Medulla oblongata (tissue), 1 donor: Measurements from ENCODE around the gene TBC1D22A.

Experiments
- DNase-seq: peaks from one replicate; pipeline ENCODE4 v3.0.0-alpha.2; 2015; ENCODE audit errors: extremely low spot score

TBC1D22A gene

DNA sequence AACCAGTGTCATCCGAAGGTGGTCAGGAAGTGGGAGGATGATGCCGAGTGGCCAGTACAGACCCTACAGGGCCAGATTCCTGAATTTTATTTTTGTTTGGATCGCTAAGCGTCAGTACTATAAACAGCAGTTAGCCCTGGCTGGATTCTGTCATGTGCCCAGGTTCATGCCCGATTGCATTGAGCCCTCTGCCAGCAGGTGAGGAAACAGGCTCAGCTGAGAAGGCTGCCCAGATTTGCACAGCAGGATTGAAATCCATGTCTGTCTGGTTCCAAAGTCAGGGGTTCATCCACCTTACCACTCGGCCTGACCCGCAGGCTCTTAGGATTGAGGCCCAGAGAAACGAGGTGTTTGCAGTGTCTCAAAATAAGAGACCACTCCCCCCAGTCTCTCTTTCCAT is 9.1 kb upstream of the TBC1D22A start:
- no peak for DNase-seq

DNA sequence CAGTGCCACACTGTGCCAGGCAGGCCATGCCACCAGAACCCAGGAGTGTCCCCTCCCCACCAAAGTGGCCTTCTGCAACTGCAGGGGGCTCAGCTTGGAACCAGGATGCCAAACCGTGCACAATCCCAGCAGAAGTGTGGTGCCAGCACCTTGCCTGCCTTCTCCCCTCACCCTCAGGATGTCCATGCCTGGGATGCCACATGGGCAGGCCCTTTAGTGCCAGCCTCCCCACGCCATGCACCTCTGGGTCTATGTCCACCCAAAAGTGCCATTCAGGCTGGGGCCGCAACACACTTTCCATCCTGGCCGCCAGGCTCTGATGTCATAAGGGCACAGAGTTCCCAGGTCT is 8.7 kb upstream of the TBC1D22A start:
- no peak for DNase-seq

DNA sequence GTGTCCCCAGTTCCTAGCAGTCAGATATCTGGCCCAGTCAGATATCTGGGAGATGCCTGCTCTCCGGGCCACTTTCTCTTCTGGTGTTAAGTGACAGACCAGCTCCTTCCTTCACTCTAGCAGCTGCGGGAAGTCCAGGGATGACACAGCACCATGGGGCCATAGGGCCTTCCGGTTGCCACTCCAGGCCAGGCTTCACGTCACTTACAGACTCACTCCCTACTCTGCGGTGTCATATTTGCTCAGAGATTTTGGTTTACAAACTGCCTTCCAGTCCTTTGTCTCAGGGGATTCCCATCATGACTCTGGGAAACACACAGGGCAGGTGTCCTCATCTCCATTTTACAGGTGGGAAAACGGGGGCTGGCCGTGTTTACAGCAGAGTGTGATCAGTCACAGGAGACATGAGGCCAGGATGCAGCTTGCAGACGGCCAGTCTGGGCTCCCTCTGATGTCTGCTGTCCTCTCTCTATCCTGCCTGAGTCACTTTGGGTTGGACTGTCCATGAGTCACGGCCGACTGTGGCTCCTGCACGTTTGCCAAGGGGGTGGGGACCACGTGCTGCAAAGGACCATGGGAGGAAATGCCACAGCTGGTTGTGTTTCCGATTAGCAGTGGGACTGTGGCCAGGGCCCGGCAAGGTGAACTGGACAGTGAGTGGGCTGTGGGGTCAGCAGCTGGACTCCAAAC is 8.2 kb upstream of the TBC1D22A start:
- no peak for DNase-seq

DNA sequence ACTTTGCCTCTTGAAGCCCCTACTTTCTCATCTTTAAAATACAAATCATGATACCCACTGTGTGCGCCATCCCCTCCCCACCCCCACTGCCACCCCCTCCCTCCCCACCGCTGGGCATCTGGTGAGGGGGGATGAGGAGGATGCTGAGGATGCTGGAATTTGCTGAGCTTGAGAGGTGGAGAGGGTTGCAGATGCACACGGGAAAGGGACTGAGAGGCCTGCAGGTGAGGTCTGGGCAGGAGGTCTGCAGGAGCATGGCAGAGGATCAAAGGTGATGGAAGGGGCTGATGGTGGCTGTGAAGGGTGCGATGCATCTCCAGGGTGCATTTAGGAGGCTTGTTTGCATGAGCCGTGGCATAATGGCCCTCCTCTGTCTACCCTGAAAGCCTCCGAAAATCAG is 7.6 kb upstream of the TBC1D22A start:
- DNase-seq: no peak

DNA sequence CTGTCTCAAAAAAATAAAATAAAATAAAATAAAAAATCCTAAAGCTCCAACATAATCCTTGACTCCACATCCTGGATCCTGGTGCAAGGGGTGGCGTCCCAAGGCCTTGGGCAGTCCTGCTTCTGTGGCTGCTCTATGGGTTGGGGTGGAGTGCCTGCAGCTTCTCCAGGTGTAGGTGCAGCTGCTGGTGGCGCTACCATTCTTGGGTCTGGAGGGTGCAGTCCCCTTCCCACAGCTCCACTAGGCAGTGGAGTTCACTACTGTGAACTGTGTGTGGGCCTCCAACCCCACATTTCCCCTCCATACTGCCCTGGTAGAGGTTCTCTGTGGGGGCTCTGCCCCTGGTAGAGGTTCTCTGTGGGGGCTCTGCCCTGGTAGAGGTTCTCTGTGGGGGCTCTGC is 6.9 kb upstream of the TBC1D22A start:
- no peak for DNase-seq

DNA sequence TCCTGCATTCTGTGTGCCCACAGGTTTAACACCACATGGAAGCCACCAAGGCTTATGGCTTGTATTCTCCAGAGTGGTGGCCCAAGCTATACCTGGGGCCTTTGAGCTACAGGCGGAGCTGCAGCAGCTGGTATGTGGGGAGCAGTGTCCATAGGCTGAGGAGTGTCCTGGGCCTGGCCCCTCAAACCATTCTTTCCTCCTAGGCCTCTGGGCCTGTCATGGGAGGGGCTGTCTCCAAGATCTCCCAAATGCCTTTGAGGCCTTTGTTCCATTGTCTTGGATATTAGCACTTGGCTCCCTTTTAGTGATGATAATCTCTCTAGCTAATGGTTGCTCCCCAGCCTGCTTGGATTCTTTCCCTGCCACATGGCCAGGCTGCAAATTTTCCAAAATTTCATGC is 6.4 kb upstream of the TBC1D22A start:
- no peak for DNase-seq

DNA sequence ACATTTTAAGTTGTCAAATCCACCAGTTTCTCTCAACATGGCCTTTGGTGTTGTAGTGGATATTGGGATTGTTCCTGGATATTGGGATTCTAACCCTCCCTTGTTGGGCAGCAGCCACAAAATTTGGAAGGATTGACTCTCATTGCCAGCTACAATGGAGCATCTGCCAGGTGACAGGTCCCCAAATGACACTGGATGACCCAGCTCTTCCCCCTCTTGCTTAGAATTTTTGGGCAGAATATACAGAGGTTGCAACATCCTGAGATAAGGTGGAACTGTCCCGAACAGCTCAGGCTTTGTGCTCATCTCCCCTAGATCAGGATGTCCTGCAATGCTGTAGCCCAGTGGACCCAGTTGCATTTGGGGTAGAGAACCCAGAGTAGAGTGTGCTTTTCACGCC is 5.3 kb upstream of the TBC1D22A start:
- no peak for DNase-seq

DNA sequence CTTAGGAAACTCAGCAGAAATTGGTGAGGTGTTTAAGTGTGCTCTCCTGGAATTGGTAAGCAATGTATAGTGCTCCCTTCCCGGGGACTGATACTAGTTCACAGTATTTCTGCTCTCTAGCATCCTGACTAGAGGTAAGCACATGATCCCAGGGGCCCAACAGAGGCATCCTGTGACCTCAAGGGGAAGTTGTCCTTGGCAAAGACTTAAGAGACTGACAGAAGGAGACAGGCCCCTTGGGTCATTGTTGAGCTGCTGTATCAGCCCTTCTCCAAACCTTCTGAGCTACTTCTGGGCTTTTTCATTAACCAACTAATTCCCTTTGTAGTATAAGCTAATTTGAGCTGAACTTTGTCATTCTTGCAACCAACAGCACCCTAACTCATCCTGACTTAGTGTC is 4.3 kb upstream of the TBC1D22A start:
- peak; percentile 58 for DNase-seq

DNA sequence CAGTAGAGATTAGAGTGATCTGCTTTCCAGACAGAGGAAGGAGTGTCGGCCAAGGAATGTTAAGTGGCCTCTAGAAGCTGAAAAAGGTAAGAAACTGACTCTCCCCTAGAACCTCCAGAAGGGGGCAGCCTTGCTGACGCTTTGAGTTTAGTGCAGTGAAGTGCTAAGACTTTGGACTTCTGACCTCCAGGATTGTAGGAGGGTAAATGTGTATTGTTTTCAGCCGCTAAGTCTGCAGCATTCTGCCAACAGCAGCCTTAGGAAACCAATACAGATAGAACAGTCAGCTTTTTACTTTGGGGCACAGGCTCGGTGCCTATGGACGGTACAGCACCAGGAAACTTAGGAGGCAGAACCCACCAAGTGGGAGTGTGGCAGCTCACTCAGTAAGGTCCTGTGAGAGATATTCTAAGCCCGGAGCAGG is 3.6 kb upstream of the TBC1D22A start:
- peak; percentile 87 for DNase-seq

DNA sequence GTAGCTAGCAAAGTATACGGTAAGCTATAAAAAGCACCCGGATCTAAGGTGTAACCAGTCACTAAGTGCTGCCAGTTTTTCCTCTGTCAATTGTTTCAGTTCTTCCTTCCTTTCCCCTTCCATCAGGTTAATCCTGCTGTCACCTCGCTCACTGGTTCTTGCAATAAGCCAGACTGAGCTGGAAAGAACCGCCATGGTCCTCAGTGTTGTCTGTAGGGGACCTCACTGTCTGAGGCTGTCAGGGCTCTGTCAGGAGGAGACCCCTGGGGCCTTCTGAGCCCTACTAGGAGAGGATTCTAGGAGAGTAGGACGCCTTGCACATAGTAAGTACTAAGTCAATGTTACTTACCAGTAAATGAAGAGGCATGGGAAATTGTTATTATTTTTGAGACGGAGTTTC is 1.4 kb upstream of the TBC1D22A start:
- no peak for DNase-seq

DNA sequence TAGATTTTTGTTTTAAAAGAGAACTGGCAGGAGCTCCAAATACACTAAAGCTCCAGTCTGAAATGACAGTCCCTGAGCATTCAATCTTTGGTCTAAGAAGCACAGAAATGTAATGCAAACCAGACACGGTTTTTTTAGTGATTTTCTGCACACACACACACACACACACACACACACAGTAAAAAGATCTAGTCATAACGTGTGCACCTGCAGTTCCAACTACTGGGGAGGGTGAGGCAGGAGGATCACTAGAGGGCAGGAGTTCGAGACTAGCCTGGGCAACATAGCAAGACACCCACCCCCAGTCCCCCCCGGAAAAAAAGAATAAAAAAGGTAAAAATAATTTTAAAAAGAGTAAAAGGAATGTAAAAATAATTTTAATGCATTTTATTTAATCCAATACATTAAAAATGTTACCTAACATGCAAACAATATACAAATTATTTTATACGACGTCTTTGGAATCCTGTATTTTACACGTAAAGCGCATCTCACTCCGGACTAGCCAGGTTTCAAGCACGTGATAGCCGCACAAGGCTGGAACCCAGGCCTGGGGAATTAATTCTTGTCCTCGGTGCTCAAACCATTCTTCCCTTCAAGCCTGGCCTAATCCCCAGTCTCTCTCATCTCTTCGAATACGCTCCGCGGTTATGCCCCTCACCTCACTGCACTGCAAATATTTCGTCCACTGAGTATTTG is 762 bp upstream of the TBC1D22A start:
- DNase-seq: no peak

DNA sequence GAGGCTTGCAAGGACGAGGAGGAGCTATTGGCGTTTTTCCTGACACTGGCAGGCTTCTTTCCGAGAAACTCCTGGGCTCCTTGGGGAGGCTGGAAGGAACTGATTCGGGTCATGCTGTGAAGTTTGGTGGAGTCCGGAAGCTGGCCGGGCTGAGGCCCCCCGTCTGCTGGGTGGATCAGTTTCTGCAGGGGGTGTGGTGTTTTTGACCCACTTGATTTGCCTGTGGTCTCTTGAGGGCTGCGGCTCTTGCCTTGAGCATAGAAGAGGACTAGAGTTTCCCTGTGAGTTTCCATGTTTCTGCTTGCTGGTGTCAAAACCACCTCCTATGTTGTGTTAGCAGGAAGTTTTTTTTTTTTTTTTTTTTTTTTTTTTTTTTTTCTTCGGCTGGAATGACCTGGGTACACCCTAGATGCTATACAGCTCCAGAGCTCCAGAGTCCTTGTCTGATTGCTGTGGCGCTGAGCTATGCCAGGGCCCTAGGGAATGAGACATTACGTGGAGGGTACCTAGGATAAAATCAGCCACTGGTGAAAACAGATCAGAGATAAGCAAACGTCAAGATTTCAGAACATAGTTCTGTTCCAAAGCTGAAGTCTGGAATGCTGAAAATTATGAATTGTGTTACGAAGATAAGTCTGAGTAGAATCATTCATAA is 728 bp downstream of the TBC1D22A start:
- DNase-seq: no peak

DNA sequence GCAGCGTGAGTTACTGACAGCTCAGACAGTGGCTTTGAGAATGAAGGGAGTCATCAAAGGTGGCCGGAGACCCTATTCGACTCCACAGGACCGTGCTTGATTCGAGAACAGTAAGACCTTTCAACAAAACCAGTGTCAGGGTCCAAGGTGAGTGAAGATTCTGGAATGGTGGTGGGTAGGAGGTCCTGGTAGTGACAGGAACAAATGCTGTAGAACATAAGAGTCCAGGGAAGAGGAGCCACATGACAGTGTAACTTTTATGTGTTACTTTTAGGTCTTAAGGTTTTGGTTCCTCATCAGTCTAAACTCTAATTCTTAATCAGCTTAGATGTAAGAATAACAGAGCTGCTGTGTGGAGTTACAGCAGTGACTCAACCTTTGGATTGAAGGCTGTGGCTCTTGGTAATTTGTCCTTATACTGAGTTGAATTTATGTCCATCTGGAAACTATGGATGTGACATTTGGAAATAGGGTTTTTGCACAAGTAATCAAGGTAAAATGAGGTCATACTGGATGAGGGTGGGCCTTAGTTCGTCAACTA is 1.8 kb downstream of the TBC1D22A start:
- DNase-seq: peak; percentile 30

DNA sequence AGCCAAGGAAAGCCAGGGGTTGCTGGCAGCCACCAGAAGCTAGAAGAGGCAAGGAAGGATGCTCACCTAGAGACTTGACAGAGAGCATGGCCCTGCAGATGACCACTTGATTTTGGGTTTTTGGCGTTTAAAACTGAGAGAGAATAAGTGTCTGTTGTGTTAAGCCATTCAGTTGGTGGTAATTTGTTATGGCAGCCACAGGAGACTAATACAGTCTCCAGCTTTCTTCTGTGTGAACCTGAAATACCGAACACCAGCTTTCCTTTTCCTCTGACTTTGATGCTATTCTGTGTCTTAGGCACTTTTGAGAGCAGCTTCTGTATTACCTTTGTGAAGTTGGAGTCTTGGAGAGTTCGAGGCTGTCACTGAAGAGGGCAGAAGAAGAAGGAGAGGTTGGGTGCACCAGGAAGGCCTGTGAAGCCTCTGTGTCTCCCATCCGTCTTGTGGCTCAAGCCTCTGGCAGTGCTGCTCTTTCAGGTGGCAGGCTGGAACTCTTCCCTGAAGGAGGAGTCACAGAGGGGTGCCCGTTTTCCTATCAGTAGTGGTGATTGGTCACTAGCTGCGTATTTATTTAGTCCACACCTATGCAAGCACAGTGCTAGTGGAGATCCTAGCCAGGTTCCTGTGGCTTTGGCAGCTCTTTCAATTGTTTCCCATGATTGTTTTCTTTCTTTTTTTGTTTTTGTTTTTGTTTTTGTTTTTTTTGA is 2.5 kb downstream of the TBC1D22A start:
- no peak for DNase-seq

DNA sequence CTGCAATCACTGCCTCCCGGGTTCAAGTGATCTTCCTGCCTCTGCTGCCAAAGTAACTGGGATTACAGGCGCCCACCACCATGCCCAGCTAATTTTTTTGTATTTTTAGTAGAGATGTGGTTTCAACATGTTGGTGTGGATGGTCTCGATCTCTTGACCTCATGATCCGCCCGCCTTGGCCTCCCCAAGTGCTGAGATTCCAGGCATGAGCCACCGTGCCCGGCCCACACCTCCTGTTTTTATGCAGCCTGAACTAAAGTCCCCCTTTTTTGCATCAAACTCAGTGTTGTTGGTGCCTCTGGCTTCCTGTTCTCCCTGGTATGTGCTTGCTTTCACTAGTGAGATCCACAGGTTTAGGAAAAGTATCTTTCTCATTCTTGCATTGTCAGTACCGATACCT is 4.2 kb downstream of the TBC1D22A start:
- no peak for DNase-seq

DNA sequence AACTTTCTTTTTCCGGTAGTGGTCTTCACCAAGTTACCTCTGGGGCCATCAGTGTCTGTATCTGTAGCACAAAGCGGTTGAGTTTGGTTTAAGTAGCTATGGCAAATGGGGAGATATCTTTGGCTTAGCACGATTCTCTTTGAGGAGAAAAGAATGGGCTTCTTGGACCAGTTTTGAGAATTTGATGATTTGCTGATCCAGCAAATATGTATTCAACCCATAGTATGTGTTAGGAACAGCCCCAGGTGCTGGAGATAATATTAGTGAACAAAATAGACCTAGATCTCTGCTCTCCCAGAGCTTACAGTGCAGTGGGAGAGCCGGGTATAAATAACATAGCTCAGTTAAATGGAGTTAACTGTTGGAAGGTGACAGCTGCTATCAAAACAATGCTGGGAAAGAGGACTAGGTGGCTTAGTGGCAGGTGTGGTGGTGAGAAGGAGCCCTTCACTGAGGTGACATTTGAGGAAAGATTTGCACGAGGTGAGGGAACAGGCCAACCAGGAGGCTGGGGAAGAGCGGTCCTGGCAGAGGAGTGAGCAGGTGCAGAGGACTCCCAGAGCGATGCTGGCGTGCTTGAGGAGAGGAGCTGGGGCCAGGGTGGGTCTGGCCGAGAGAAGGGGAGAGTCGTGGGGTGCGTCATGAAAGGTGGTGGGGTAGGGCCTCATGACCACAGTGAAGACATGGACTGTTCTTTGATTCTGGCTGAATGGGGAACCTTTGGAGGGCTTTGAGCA is 5.0 kb downstream of the TBC1D22A start:
- no peak for DNase-seq

DNA sequence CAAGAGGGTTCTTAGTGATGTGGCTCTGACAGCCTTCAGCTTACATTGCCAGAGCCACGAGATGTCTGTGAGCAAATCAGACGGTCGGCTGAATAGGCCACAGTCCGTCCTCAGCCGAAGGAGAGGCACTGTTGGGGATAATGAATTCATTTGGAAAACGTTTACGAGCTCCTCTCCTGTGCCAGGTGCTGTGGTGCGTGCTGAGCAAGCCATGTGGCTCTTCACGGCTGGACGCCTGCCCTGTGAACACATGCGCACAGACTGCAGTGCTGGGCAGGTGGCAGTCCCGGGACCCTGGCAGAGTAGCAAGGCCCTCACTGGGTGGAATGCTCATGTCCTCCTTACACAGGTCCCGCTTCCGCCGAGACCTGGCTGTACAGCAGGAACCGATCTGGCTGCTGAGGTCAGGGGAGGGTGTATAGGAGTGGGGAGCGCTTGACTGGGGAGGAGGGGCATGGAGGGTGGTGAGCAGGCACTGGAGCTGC is 6.8 kb downstream of the TBC1D22A start:
- DNase-seq: peak; percentile 78

DNA sequence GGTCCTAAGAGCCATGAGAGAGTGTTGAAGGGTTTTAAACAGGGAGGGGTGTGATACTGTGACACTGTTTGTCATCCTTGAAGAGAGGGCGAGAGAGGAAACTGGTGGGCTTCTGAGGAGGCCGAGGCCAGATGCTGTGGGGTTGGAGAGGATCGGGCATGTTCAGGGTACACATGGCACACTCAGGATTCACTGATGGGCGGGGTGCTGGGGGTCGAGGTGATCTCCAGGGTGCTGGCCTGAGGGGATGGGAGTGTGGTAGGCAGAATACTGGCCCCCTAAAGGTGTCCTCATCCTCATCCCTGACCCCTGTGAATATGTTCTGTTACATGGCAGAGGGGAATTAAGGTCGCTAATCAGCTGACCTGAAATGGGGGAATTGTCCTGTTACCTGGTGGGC is 7.3 kb downstream of the TBC1D22A start:
- DNase-seq: no peak

DNA sequence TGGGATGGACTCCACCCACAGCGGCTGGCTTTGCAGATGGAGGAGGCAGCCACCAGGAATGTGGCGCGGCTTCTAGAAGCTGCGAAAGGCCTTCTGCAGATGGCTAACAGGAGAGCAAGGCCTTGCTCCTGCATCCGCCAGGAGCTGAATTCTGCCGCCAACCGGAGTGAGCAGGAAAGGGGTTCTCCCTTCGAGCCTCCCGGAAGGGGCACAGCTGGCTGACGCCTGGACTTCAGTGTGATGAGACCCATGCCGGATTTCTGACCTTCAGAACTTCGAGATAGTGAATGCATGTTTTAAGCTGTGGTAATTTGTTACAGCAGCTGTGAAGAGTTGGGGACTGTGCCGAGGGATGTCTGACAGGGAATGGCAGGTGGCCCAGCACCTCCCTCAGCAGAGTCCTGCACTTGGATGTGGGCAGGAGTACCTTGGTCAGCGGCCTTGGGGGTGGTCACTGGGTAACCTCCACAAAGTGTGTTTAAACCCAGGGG is 7.7 kb downstream of the TBC1D22A start:
- no peak for DNase-seq

DNA sequence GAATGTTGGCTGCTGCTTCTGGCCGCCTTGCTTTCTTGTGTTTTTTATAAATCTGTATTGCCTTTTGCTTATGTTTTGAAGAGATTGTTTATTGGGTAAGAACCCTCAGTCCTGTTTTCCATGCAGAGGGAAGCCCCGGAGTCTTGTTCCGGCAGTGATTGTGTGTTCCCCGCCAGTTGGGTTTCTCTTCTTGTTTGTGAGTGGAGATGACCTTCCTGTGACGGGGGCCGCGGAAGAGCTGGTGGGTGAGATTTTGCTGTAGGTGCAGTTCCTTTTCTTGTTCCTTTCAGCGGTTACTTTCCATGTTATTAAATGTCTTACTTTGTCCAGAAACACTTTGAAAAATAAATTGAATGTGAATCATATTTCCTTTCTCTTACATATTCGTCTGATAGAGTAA is 8.3 kb downstream of the TBC1D22A start:
- peak; percentile 67 for DNase-seq

DNA sequence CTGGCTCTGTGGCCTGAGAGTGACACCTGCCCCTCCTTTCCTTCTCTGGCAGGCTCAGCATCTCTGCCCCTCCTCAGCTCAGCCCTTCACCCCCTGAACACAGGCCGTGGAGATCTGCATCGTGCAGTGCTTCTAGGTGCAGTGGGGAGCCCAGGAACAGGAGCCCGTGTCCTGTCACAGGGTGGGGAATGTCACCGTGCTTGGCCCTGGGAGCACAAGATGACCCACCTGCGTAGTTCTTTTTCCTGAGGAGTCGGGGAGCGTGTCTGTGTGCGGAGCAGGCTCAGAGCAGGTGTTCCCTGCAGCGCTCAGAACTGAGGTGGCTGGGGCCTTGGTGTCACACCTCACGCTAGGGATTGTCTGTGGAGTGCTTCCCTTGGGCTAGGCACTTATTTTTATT is 10.6 kb downstream of the TBC1D22A start:
- DNase-seq: no peak
